ENCODE measurements around the gene ZFP36L1.

DNA sequence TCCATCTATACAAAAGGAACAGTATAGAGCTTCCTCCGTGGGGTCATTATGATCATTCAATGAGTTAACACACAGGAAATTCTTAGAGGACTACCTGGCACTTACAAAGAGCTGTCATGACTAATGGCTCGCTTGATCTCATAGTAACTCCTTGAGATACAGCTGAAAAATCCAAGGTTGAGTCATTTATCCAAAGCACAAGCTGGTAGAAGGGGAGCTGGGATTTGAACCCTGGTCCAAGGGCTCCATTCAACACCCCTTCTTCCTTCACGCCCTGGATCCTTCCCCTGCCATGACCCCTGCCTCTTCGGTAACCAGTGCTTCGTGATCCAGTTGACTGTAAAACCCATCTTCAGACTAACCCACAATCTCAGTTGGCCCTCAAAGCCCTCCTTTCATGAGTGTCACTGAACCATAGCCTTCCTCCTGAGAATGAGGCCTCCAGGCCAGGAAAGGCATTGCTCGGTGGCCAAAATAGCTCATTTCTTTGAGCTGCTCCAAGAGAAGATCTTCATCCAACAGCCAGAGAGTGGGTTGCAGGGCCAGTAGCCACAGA is 7.8 kb downstream of the ZFP36L1 start:
- TF ChIP-seq, protein P1, sequence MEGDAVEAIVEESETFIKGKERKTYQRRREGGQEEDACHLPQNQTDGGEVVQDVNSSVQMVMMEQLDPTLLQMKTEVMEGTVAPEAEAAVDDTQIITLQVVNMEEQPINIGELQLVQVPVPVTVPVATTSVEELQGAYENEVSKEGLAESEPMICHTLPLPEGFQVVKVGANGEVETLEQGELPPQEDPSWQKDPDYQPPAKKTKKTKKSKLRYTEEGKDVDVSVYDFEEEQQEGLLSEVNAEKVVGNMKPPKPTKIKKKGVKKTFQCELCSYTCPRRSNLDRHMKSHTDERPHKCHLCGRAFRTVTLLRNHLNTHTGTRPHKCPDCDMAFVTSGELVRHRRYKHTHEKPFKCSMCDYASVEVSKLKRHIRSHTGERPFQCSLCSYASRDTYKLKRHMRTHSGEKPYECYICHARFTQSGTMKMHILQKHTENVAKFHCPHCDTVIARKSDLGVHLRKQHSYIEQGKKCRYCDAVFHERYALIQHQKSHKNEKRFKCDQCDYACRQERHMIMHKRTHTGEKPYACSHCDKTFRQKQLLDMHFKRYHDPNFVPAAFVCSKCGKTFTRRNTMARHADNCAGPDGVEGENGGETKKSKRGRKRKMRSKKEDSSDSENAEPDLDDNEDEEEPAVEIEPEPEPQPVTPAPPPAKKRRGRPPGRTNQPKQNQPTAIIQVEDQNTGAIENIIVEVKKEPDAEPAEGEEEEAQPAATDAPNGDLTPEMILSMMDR (IDR thresholded peaks at IDR 0.05; ENCODE audit: low read length), result no peak
- TF ChIP-seq EZH2 (IDR thresholded peaks at IDR 0.05; ENCODE audit: borderline replicate concordance, low read length), result no peak

All from OCI-LY1 (cell line).